Epithelial cell of proximal tubule (primary cell): ENCODE results near the gene RAP2A. TPM values are rescaled to one million over a fixed set of nuclear protein-coding genes. Genes with fewer than 3 reads are reported as not detected.
A peak's percentile ranks its signal among the peaks of the same experiment; 100 is the strongest.

Experiments
- DNase-seq: peaks from one replicate; pipeline ENCODE4 v3.0.0-alpha.2; 2011; ENCODE audit warnings: low read depth
- H3K4me3 ChIP-seq: 2 replicates; pipeline ENCODE4 v1.5.1; 2011; ENCODE audit warnings: low read depth, mild to moderate bottlenecking, low read length
- CTCF ChIP-seq: conservative IDR thresholded peaks from 2 replicates; pipeline ENCODE4 v1.5.1; 2012; ENCODE audit warnings: low read depth, mild to moderate bottlenecking, low read length
- total RNA-seq: library from RNA; depleted of rRNA; stranded (reverse); fragments of >200 nt; gene quantifications from 2 replicates; pipeline ENCODE4 v1.2.3, GENCODE V29; 2015

RAP2A gene
- total RNA-seq, 1 donor from 2014 or later, result 12.9 TPM

- no peak overlapping the region for H3K4me3 ChIP-seq
- no peak for TF ChIP-seq CTCF
- DNase-seq, result no peak
These were observed 12.5 kb downstream of the RAP2A start for GRCh38 chr13:97446448-97446847.

GRCh38 chr13:97448503-97449251 is 14.7 kb downstream of the RAP2A start:
- peak; percentile 63 for DNase-seq
- TF ChIP-seq CTCF, result no peak
- no peak overlapping the region for H3K4me3 ChIP-seq

GRCh38 chr13:97454699-97455098 is 20.7 kb downstream of the RAP2A start:
- TF ChIP-seq CTCF, result no peak
- DNase-seq, result no peak
- H3K4me3 ChIP-seq, result no peak overlapping the region

GRCh38 chr13:97456047-97456446 is 22.1 kb downstream of the RAP2A start:
- no peak for DNase-seq
- TF ChIP-seq CTCF, result no peak

GRCh38 chr13:97459215-97459777 is 25.3 kb downstream of the RAP2A start:
- TF ChIP-seq CTCF, result no peak
- DNase-seq, result no peak
- no peak overlapping the region for H3K4me3 ChIP-seq

More at GRCh38 chr13:97456047-97456446, 22.1 kb downstream of the RAP2A start:
- no peak overlapping the region for H3K4me3 ChIP-seq

- DNase-seq, result no peak
- no peak overlapping the region for H3K4me3 ChIP-seq
- TF ChIP-seq CTCF, result no peak
These were observed 26.2 kb downstream of the RAP2A start for GRCh38 chr13:97460004-97460775.
